NCI-H187 treated with DMSO at 0.1 percent for 48 hours (cell line): ENCODE measurements around the gene MLN.

ENCODE experiments used
- DNase-seq: peaks from one replicate; lab custom pipeline; 2025; lab: John Stamatoyannopoulos, UW

Gene MLN

GRCh38 chr6:33813990-33814985, 10.5 kb upstream of the MLN start:
- no peak for DNase-seq

- no peak for DNase-seq
Observed at GRCh38 chr6:33813246-33813904, 9.6 kb upstream of the MLN start.

- peak; percentile 22 for DNase-seq
Observed at GRCh38 chr6:33812669-33813068, 8.9 kb upstream of the MLN start.

- DNase-seq = no peak
Observed at GRCh38 chr6:33809594-33809993, 5.8 kb upstream of the MLN start.

GRCh38 chr6:33808641-33809180, 4.9 kb upstream of the MLN start:
- DNase-seq = no peak

GRCh38 chr6:33807606-33808005, 3.8 kb upstream of the MLN start:
- no peak for DNase-seq

- DNase-seq = no peak
Observed at GRCh38 chr6:33806841-33807240, 3.0 kb upstream of the MLN start.

GRCh38 chr6:33802186-33802958, 1.4 kb downstream of the MLN start:
- DNase-seq = no peak

- DNase-seq = no peak
Observed at GRCh38 chr6:33801611-33802010, 2.2 kb downstream of the MLN start.

GRCh38 chr6:33800248-33800969, 3.4 kb downstream of the MLN start:
- DNase-seq = no peak

- DNase-seq = no peak
Observed at GRCh38 chr6:33799454-33800113, 4.2 kb downstream of the MLN start.

GRCh38 chr6:33798343-33798848, 5.4 kb downstream of the MLN start:
- DNase-seq = no peak

- no peak for DNase-seq
Observed at GRCh38 chr6:33797626-33798342, 6.0 kb downstream of the MLN start.

GRCh38 chr6:33794910-33795623, 8.7 kb downstream of the MLN start:
- DNase-seq = no peak

- no peak for DNase-seq
Observed at GRCh38 chr6:33792981-33793380, 10.8 kb downstream of the MLN start.

- no peak for DNase-seq
Observed at GRCh38 chr6:33791620-33792019, 12.2 kb downstream of the MLN start.

- DNase-seq = no peak
Observed at GRCh38 chr6:33790910-33791309, 12.9 kb downstream of the MLN start.

- DNase-seq = no peak
Observed at GRCh38 chr6:33790379-33790778, 13.4 kb downstream of the MLN start.

GRCh38 chr6:33789550-33789895, 14.3 kb downstream of the MLN start:
- no peak for DNase-seq
